AG08395 (cell line): ENCODE results near the gene RASA1.
"Not testable (repeated sequence)": the region's sequence is repeated elsewhere in the genome, so short reads cannot be mapped to it uniquely, and the experiment has no call there.

Experiments
- DNase-seq: peaks from one replicate; pipeline ENCODE4 v3.0.0; 2012; ENCODE audit warnings: mixed read lengths, low spot score

The RASA1 gene

GRCh38 chr5:87267574-87268125 lies at the start of gene RASA1:
RASA1 (plus strand) TSS chr5:87267883; CDS start chr5:87268452, 569 bp downstream.
- DNase-seq = peak; percentile 98

- no peak for DNase-seq
Measured at GRCh38 chr5:87229780-87230179, 37.9 kb upstream of the RASA1 start.

GRCh38 chr5:87231037-87231808 lies 36.5 kb upstream of the RASA1 start:
- no peak for DNase-seq

DNA sequence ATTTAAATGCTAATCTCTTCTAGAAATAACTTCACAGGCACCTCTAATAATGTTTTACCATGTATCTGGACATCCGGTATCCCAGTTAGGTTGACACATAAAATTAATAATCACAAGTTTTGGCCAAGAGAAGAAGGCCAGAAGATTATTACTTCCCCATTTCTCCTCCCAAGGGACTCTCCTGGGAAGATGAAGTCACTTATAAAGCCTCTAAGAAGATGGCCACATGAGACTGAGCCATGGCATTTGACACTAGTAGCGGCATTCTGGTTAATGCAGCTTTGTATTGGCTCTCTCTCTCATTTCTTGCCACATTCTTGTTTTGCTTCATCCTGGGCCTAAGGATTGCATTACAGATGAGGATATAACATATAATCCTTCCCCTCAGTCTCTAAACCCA lies 34.5 kb upstream of the RASA1 start:
- no peak for DNase-seq

DNA sequence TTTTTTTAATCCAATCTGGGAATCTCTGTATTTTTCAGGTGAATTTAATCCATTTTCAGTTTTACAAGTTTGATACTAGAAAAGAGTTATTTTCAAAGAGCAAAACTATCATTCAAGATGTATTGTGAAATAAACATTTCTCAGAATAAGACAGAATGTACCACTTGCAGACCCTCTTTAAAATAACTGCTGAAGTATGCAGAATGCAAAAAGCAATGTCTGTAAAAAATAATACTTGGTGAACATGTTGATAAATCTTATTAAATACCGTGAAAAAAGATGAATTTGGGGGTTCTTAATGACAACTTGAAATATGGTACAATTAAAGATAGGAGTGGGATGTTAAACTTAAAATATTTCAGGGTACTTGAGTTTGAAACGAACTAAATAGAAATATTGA lies 26.1 kb upstream of the RASA1 start:
- DNase-seq = no peak

DNA sequence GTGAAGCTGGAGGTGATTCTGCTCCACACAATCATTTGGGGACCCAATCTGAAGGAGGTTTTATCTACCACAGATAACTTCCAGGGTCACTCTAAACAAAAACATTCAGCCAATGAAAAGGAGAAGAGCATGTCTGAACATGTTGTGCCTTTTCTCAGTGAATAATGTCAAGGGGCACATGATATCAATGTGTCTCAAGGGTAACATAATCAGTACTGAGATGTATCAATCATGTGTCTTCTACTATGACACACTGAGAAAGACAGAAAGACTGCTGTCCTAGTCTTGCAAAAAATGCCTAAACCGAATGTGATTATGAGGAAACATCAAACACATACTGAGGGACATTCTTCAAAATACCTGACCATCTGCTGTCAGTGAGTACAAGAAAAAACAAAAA lies 25.4 kb upstream of the RASA1 start:
- DNase-seq = no peak

GRCh38 chr5:87243161-87243844 lies 24.4 kb upstream of the RASA1 start:
- peak; percentile 62 for DNase-seq

- no peak for DNase-seq
Measured at GRCh38 chr5:87245451-87245850, 22.2 kb upstream of the RASA1 start.

- DNase-seq = no peak
Measured at GRCh38 chr5:87246061-87246460, 21.6 kb upstream of the RASA1 start.

GRCh38 chr5:87252283-87252605 lies 15.4 kb upstream of the RASA1 start:
- no peak for DNase-seq

- no peak for DNase-seq
Measured at GRCh38 chr5:87254035-87254434, 13.6 kb upstream of the RASA1 start.

- no peak for DNase-seq
Measured at GRCh38 chr5:87258507-87258906, 9.2 kb upstream of the RASA1 start.

DNA sequence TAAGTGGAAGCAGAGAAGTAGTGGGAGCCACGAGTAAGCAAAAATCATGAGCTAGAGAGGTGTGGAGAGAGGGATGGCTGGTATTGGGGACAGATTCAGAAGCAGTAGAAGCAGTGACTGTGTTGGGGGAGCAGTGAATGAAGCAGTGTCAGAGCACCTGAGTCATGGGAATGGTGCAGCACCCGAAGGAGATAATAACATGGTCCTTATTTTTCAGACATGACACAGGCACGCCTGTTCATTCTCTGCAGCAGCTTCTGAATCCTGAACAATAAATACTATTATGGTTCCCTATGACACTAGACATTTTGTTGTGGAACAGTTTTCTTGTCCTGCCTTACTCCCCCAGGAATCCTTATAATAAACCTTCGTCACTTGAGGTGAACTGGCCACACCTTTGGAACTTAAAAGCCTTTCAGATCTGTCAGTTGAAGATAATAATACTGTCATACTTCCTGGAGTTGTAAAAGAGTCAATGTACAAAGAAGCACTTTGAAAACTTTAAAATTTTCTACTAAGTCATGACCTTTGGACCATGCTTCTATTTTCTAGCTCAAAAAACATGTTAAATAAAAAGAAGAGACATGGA lies 7.0 kb upstream of the RASA1 start:
- DNase-seq = no peak

- no peak for DNase-seq
Measured at GRCh38 chr5:87263498-87263897, 4.2 kb upstream of the RASA1 start.

DNA sequence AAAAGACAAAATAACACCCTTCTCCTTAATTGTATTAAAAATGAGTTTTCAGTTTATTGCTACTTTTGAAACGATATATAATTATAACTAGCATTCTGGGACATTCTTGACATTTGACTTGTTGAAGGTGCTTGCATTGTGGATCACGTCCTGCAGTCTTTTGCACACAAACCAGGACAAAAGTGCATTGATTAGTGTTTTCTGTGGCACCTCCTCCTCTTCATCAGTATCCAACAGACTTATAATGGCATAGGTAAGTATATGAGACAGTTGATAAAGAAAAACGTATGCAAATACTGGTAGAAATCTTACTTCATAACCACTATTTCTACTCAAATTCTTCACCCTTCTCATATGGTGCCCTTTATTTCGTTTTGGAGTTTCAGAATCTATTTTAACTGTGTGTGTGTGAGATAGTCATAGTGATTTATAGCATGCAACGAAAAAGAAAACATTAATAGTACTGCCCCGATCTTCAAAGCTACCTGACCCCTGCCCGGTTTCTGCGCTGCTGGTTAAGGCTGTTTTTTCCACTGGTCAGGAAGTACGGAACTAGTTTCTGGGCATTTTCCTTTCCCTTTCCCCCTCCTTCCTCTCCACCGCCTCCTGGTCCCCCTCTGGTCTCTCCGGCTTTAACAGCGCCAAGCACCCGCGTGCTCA lies 639 bp upstream of the RASA1 start:
- DNase-seq = no peak

DNA sequence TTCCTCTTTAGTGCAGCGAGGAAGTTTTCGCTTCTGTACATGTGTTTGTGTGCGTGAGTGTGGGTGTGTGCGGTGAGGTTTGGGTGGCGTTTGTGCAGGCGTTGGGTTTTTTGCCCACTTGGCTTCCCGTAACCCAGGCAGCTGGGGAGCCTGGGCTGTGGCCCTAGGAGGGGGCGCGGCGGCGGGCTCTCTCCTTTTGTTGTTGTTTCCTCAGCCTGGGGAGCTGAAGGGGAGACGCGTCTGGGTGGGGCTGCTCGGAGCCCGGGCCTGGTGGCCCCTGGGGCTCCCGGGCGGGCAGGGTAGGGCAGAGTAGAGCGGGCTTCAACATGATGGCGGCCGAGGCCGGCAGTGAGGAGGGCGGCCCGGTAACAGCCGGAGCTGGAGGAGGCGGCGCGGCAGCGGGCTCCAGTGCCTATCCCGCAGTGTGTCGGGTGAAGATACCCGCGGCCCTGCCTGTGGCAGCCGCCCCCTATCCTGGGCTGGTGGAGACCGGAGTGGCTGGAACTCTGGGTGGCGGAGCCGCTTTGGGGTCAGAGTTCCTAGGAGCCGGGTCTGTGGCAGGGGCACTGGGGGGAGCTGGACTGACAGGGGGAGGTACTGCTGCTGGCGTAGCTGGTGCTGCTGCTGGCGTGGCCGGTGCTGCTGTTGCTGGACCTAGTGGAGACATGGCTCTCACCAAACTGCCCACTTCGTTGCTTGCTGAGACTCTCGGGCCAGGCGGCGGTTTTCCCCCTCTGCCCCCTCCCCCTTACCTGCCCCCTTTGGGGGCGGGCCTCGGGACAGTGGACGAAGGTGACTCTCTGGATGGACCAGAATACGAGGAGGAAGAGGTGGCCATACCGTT lies 665 bp downstream of the RASA1 start:
- DNase-seq = peak; percentile 47

- no peak for DNase-seq
Measured at GRCh38 chr5:87268970-87269377, 1.3 kb downstream of the RASA1 start.

- not testable (repeated sequence) for DNase-seq
Measured at GRCh38 chr5:87270888-87271287, 3.2 kb downstream of the RASA1 start.

- DNase-seq = no peak
Measured at GRCh38 chr5:87276655-87277054, 9.0 kb downstream of the RASA1 start.

DNA sequence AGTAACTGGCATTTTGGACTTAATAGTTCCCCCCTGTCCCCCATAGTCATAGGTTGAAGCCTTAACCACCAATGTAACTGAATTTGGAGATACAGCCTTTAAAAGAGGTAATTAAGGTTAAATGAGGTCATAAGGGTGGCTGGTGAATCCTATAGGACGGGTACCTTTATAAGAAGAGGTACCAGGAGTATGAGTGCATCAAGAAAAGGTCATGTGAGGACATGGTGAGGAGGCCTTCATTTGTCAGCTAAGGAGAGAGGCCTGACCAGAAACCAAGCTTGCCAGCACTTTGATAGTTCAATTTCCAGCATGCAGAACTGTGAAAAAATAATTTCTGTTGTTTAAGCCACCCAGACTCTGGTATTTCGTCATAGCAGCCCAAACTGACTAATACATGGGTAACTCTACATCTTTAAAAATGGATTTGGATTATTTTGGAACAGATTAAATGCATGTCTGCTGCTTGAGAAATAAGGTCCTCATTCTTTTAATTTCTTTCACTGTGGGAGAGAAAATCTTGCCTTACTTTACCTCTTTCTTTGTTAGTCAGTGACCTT lies 9.7 kb downstream of the RASA1 start:
- DNase-seq = no peak

DNA sequence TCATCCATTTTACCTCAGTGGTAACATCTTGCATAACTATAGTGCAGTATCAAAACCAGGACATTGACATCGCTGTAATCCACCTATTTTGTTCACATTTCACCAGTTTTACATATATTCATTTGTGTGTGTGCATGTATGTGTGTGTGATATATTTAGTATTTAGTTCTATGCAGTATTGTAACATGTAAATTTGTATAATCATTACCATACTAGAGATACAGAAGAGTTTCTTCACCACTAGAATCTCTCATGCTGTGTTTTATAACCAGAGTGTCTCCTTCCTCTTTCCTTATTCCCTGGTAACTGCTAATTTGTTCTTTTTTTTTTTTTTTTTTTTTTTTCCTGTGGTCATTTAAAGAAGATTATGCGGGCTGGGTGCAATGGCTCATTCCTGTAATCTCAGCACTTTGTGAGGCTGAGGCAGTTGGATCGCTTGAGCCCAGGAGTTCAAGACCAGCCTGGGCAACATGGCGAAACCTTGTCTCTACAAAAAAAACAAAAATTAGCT lies 11.0 kb downstream of the RASA1 start:
- DNase-seq = no peak
